ENCODE data around the gene SLC38A9.

DNA sequence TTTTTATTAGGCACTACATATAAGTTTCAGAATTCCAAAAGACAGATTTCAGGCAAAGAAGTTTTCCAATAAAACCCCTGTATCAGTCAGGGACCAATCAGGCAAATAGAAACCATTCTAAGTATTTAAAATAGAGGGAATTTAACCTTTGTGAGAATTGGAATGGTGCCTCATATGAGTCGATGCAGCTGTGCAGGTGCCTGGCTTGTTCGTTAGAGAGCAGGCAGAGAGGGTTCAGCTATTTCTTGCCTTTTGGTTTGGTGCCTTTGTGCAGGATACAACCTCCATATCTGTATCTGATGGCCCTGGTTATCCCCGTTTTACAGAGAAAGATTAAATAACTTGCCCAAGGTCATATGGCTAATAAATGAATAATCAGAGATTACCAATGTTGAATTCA is 19.7 kb upstream of the SLC38A9 start:
- TF ChIP-seq, protein P1, sequence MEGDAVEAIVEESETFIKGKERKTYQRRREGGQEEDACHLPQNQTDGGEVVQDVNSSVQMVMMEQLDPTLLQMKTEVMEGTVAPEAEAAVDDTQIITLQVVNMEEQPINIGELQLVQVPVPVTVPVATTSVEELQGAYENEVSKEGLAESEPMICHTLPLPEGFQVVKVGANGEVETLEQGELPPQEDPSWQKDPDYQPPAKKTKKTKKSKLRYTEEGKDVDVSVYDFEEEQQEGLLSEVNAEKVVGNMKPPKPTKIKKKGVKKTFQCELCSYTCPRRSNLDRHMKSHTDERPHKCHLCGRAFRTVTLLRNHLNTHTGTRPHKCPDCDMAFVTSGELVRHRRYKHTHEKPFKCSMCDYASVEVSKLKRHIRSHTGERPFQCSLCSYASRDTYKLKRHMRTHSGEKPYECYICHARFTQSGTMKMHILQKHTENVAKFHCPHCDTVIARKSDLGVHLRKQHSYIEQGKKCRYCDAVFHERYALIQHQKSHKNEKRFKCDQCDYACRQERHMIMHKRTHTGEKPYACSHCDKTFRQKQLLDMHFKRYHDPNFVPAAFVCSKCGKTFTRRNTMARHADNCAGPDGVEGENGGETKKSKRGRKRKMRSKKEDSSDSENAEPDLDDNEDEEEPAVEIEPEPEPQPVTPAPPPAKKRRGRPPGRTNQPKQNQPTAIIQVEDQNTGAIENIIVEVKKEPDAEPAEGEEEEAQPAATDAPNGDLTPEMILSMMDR (conservative IDR thresholded peaks at IDR 0.05 in 1 of 2, IDR thresholded peaks at IDR 0.05 in 1 of 2; ENCODE audit: low read depth in 1 of 2, low read length in 2 of 2), result no peak
- TF ChIP-seq EZH2 (IDR thresholded peaks at IDR 0.05; ENCODE audit: low read length, missing control alignments), result no peak
